ENCODE data around the gene SIN3A.
"Not testable (repeated sequence)": the region's sequence is repeated elsewhere in the genome, so short reads cannot be mapped to it uniquely, and the experiment has no call there.

SIN3A gene

GRCh38 chr15:75454471-75455378 lies 3.2 kb upstream of the SIN3A start:
- Mint-ChIP-seq H3K4me3 (peak overlapping the region; percentile 88), H3K4me1 (peaks cover 23% of the 10 kb centered on the region), H3K36me3 (no peaks in the 10 kb centered on the region), H3K9me3 (no peaks in the 10 kb centered on the region), H3K27me3 (no peaks in the 10 kb centered on the region), H3K27ac (peak overlapping the region; percentile 99)
- ATAC-seq (ENCODE audit: low read depth) (peak; percentile 7), DNase-seq (ENCODE audit: low spot score in 2 of 2) (peak; percentile 74 to 78)

- ATAC-seq (ENCODE audit: low read depth) = peak; percentile 40
- H3K9me3 Mint-ChIP-seq = no peaks in the 10 kb centered on the region
- no peaks in the 10 kb centered on the region for H3K36me3 Mint-ChIP-seq
These were observed 2.4 kb upstream of the SIN3A start for GRCh38 chr15:75453703-75454470.

GRCh38 chr15:75452865-75453702 lies 1.6 kb upstream of the SIN3A start:
- ATAC-seq (ENCODE audit: low read depth) = no peak

More at GRCh38 chr15:75453703-75454470, 2.4 kb upstream of the SIN3A start:
- peak overlapping the region; percentile 84 for H3K4me3 Mint-ChIP-seq
- H3K27me3 Mint-ChIP-seq = no peaks in the 10 kb centered on the region
- peaks cover 26% of the 10 kb centered on the region for H3K4me1 Mint-ChIP-seq
- DNase-seq (ENCODE audit: low spot score in 2 of 2) = peak; percentile 92 to 97
- peak overlapping the region; percentile 99 for H3K27ac Mint-ChIP-seq

GRCh38 chr15:75452364-75452864 lies 924 bp upstream of the SIN3A start:
- DNase-seq (ENCODE audit: low spot score in 2 of 2) (peak; percentile 66 to 68), ATAC-seq (ENCODE audit: low read depth) (peak; percentile 10)
- Mint-ChIP-seq H3K36me3 (peaks cover 2% of the 10 kb centered on the region), H3K27ac (peak overlapping the region; percentile 99), H3K9me3 (no peaks in the 10 kb centered on the region), H3K27me3 (no peaks in the 10 kb centered on the region), H3K4me1 (peaks cover 29% of the 10 kb centered on the region), H3K4me3 (peak overlapping the region; percentile 84)

More at GRCh38 chr15:75452865-75453702, 1.6 kb upstream of the SIN3A start:
- Mint-ChIP-seq H3K9me3 (no peaks in the 10 kb centered on the region), H3K27me3 (no peaks in the 10 kb centered on the region), H3K4me3 (peak overlapping the region; percentile 84), H3K36me3 (no peaks in the 10 kb centered on the region), H3K4me1 (peaks cover 26% of the 10 kb centered on the region), H3K27ac (peak overlapping the region; percentile 99)
- peak; percentile 32 to 43 for DNase-seq (ENCODE audit: low spot score in 2 of 2)

GRCh38 chr15:75451202-75451673 lies 252 bp downstream of the SIN3A start:
- Mint-ChIP-seq H3K4me3 (peak overlapping the region; percentile 84), H3K4me1 (peaks cover 37% of the 10 kb centered on the region), H3K27ac (peak overlapping the region; percentile 99), H3K36me3 (peaks cover 2% of the 10 kb centered on the region), H3K9me3 (no peaks in the 10 kb centered on the region), H3K27me3 (no peaks in the 10 kb centered on the region)
- ATAC-seq (ENCODE audit: low read depth) = no peak
- peak in 1 of 2 donors; percentile 76 for DNase-seq (ENCODE audit: low spot score in 2 of 2)

GRCh38 chr15:75450307-75451201 lies 936 bp downstream of the SIN3A start:
- Mint-ChIP-seq H3K9me3 (no peaks in the 10 kb centered on the region), H3K4me1 (peaks cover 40% of the 10 kb centered on the region), H3K36me3 (peaks cover 2% of the 10 kb centered on the region)

GRCh38 chr15:75449585-75450306 lies 1.7 kb downstream of the SIN3A start:
- H3K9me3 Mint-ChIP-seq = no peaks in the 10 kb centered on the region
- H3K4me1 Mint-ChIP-seq = peaks cover 40% of the 10 kb centered on the region
- peak overlapping the region; percentile 99 for H3K27ac Mint-ChIP-seq
- H3K27me3 Mint-ChIP-seq = no peaks in the 10 kb centered on the region
- ATAC-seq (ENCODE audit: low read depth) (no peak), DNase-seq (ENCODE audit: low spot score in 2 of 2) (no peak)
- H3K36me3 Mint-ChIP-seq = peaks cover 2% of the 10 kb centered on the region
- H3K4me3 Mint-ChIP-seq = peak overlapping the region; percentile 84

More at GRCh38 chr15:75450307-75451201, 936 bp downstream of the SIN3A start:
- Mint-ChIP-seq H3K27ac (peak overlapping the region; percentile 99), H3K4me3 (peak overlapping the region; percentile 84), H3K27me3 (no peaks in the 10 kb centered on the region)
- peak; percentile 84 to 91 for DNase-seq (ENCODE audit: low spot score in 2 of 2)
- ATAC-seq (ENCODE audit: low read depth) = peak; percentile 32

- H3K36me3 Mint-ChIP-seq = not testable (repeated sequence)
These were observed 3.3 kb downstream of the SIN3A start for GRCh38 chr15:75448171-75448570.

GRCh38 chr15:75446151-75446550 lies 5.3 kb downstream of the SIN3A start:
- H3K9me3 Mint-ChIP-seq = no peaks in the 10 kb centered on the region
- H3K4me3 Mint-ChIP-seq = peak overlapping the region; percentile 64
- H3K36me3 Mint-ChIP-seq = peaks cover 7% of the 10 kb centered on the region
- H3K27ac Mint-ChIP-seq = peak overlapping the region; percentile 3
- DNase-seq (ENCODE audit: low spot score in 2 of 2) (no peak), ATAC-seq (ENCODE audit: low read depth) (no peak)
- peaks cover 31% of the 10 kb centered on the region for H3K4me1 Mint-ChIP-seq
- no peaks in the 10 kb centered on the region for H3K27me3 Mint-ChIP-seq

More at GRCh38 chr15:75448171-75448570, 3.3 kb downstream of the SIN3A start:
- H3K4me3 Mint-ChIP-seq; H3K9me3 Mint-ChIP-seq; ATAC-seq (ENCODE audit: low read depth); DNase-seq (ENCODE audit: low spot score in 2 of 2); H3K27me3 Mint-ChIP-seq: not testable (repeated sequence)
- peaks cover 36% of the 10 kb centered on the region for H3K4me1 Mint-ChIP-seq
- peak overlapping the region; percentile 3 for H3K27ac Mint-ChIP-seq

GRCh38 chr15:75445324-75445723 lies 6.2 kb downstream of the SIN3A start:
- not testable (repeated sequence) for H3K27ac Mint-ChIP-seq; ATAC-seq (ENCODE audit: low read depth); H3K27me3 Mint-ChIP-seq; H3K9me3 Mint-ChIP-seq; DNase-seq (ENCODE audit: low spot score in 2 of 2); H3K36me3 Mint-ChIP-seq; H3K4me3 Mint-ChIP-seq
- peaks cover 30% of the 10 kb centered on the region for H3K4me1 Mint-ChIP-seq

GRCh38 chr15:75443972-75444453 lies 7.5 kb downstream of the SIN3A start:
- ATAC-seq (ENCODE audit: low read depth); DNase-seq (ENCODE audit: low spot score in 2 of 2); H3K4me3 Mint-ChIP-seq; H3K36me3 Mint-ChIP-seq; H3K27ac Mint-ChIP-seq; H3K27me3 Mint-ChIP-seq; H3K9me3 Mint-ChIP-seq: not testable (repeated sequence)
- peaks cover 27% of the 10 kb centered on the region for H3K4me1 Mint-ChIP-seq

- ATAC-seq (ENCODE audit: low read depth) (no peak), DNase-seq (ENCODE audit: low spot score in 2 of 2) (no peak)
- Mint-ChIP-seq H3K4me3 (no peak overlapping the region), H3K4me1 (peaks cover 22% of the 10 kb centered on the region), H3K36me3 (peaks cover 18% of the 10 kb centered on the region), H3K27ac (no peak overlapping the region), H3K27me3 (no peaks in the 10 kb centered on the region), H3K9me3 (no peaks in the 10 kb centered on the region)
These were observed 13.8 kb downstream of the SIN3A start for GRCh38 chr15:75437721-75438120.

All from memory B cell (primary cell).